Mesendoderm (in vitro differentiated cells): ENCODE measurements around the gene DAPK1.

Experiments
- DNase-seq: peaks from one replicate; pipeline ENCODE4 v3.0.0; 2013
- H2AK5ac ChIP-seq: 2 replicates; pipeline ENCODE4 v1.6.1; 2013; ENCODE audit warnings: low read length, inconsistent platforms
- H2BK120ac ChIP-seq: 2 replicates; pipeline ENCODE4 v1.6.1; 2013; ENCODE audit warnings: low read depth, mild to moderate bottlenecking, low read length, moderate library complexity, mixed read lengths
- H2BK15ac ChIP-seq: replicated peaks from 2 replicates; pipeline ENCODE4 v1.6.1; 2013; ENCODE audit warnings: low read depth, mild to moderate bottlenecking, moderate library complexity
- H2BK5ac ChIP-seq: 2 replicates; pipeline ENCODE4 v1.6.1; 2013; ENCODE audit warnings: low read length, inconsistent platforms
- H3K18ac ChIP-seq: 2 replicates; pipeline ENCODE4 v1.6.1; 2013; ENCODE audit warnings: mild to moderate bottlenecking, low read length, mixed read lengths
- H3K23ac ChIP-seq: one replicate; pipeline ENCODE4 v1.6.1; 2013; ENCODE audit warnings: low read length
- H3K27ac ChIP-seq: 2 replicates; pipeline ENCODE4 v1.5.1; 2013; ENCODE audit warnings: low read depth, mild to moderate bottlenecking, inconsistent platforms, low read length, moderate library complexity
- H3K27me3 ChIP-seq: 2 replicates; pipeline ENCODE4 v1.6.1; 2013; ENCODE audit warnings: low read length, control low read depth, mild to moderate bottlenecking, inconsistent platforms; ENCODE audit not compliant: insufficient read depth, poor library complexity
- H3K36me3 ChIP-seq: 2 replicates; pipeline ENCODE4 v1.6.1; 2013; ENCODE audit warnings: low read length, inconsistent platforms; ENCODE audit not compliant: control insufficient read depth, insufficient read depth
- H3K4ac ChIP-seq: one replicate; pipeline ENCODE4 v1.6.1; 2013; ENCODE audit warnings: low read depth, mild to moderate bottlenecking, low read length, moderate library complexity
- H3K4me1 ChIP-seq: 2 replicates; pipeline ENCODE4 v1.6.1; 2013; ENCODE audit warnings: low read depth, low read length, inconsistent platforms; ENCODE audit not compliant: control insufficient read depth
- H3K4me2 ChIP-seq: 2 replicates; pipeline ENCODE4 v1.6.1; 2013; ENCODE audit warnings: low read length
- H3K4me3 ChIP-seq: 2 replicates; pipeline ENCODE4 v1.5.1; 2013; ENCODE audit warnings: mild to moderate bottlenecking, low read length
- H3K56ac ChIP-seq: one replicate; pipeline ENCODE4 v1.6.1; 2013; ENCODE audit warnings: low read length
- H3K79me1 ChIP-seq: 2 replicates; pipeline ENCODE4 v1.6.1; 2013; ENCODE audit warnings: low read length, inconsistent platforms
- H3K79me2 ChIP-seq: 2 replicates; pipeline ENCODE4 v1.6.1; 2013; ENCODE audit warnings: mild to moderate bottlenecking, low read length; ENCODE audit not compliant: control insufficient read depth, insufficient read depth
- H3K9ac ChIP-seq: 2 replicates; pipeline ENCODE4 v1.6.1; 2013; ENCODE audit warnings: low read length, inconsistent platforms
- H4K5ac ChIP-seq: one replicate; pipeline ENCODE4 v1.6.1; 2013; ENCODE audit warnings: low read length
- H4K8ac ChIP-seq: one replicate; pipeline ENCODE4 v1.6.1; 2013; ENCODE audit warnings: low read depth, mild to moderate bottlenecking, control low read depth, low read length, moderate library complexity
- WGBS: extraction: QIAGEN DNeasy Blood & Tissue Kit; methylation state at CpG from one replicate; pipeline ENCODE4 v1.1.7; 2013; ENCODE audit warnings: low lambda C conversion rate, missing lambda C conversion rate; ENCODE audit not compliant: insufficient coverage; ENCODE audit errors: extremely low coverage; 5-methylcytosine and 5-hydroxymethylcytosine counted together

DAPK1 gene

DNA sequence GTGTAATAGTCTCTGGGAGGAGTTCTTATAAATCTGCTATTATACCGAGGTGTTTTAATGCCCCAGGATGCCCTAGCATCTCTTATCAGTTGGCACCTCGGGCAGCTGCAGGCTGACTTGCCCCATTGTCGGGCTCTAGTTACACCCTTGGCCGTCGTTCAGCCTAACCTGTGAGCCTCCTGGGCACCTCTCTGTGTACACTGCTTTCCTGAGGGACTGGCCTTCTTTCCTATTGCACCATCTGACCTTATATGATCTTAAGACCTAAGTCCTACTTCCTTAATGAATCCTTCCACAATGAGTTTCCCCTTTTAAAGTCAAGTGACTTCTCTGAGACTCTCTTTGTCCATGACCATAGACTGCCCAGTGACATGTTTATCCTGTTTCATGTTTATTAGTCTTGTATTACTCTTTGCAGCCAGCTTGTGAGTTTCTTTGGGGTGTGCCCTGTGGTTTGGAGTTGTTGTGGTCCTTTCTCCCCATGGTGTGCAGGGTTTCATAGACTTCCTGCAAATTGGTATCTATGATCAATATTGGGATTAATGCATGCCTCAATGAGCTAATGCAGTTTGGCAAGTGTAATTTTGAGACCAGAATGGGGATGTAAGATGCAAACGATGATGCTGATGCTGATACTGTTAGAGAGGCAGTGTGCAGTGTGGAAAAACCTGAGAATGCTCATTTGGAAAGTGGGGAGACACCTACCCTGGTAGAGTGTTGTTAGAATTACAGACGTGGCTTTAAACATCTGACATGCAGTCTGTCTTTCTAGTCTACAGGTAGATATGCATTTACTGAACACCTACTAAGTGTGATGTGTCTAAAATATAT is 4.9 kb downstream of the DAPK1 start:
- Histone ChIP-seq H3K4me2 (no peak overlapping the region), H3K56ac (no peak overlapping the region), H2AK5ac (no peak overlapping the region), H2BK5ac (no peak overlapping the region), H3K79me2 (peaks cover 61% of the 10 kb centered on the region), H3K27me3 (no peaks in the 10 kb centered on the region), H4K5ac (no peak overlapping the region), H3K36me3 (peaks cover 5% of the 10 kb centered on the region), H2BK15ac (no peak overlapping the region), H3K79me1 (peaks cover 21% of the 10 kb centered on the region), H3K9ac (no peak overlapping the region), H3K23ac (no peak overlapping the region), H4K8ac (no peak overlapping the region), H3K4ac (no peak overlapping the region), H3K27ac (no peak overlapping the region), H3K4me1 (peaks cover 4% of the 10 kb centered on the region), H3K18ac (no peak overlapping the region), H2BK120ac (no peak overlapping the region), H3K4me3 (no peak overlapping the region)
- WGBS = no CpG with 5 or more reads among the region's 7 CpGs
- no peak for DNase-seq

DNA sequence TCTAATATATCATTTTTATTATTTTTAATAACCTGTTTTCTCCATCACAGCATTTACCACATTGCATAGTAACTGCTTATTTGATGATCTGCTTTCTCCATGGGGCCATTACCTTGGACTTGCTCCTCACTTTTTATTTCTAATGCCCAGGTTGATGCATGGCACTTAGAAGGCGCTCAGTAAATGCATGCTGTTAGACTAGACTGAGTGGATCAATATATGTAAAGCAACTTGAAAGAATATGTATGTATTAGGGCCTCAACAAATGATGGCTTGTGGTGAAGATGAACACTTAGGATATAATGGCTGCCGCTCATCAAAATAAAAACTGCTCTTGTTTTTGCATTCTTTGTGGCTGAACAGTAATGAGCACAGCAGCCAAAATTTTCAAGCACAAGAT is 5.8 kb downstream of the DAPK1 start:
- H3K23ac ChIP-seq = no peak overlapping the region
- no peak overlapping the region for H2AK5ac ChIP-seq
- peaks cover 5% of the 10 kb centered on the region for H3K36me3 ChIP-seq
- H3K4me1 ChIP-seq = peaks cover 4% of the 10 kb centered on the region
- H3K4ac ChIP-seq = no peak overlapping the region
- H3K56ac ChIP-seq = no peak overlapping the region
- no peak overlapping the region for H3K18ac ChIP-seq
- H3K4me3 ChIP-seq = no peak overlapping the region
- H3K27ac ChIP-seq = no peak overlapping the region
- no CpG with 5 or more reads among the region's 2 CpGs for WGBS
- no peak overlapping the region for H3K9ac ChIP-seq
- no peak for DNase-seq
- H3K4me2 ChIP-seq = no peak overlapping the region
- no peak overlapping the region for H2BK15ac ChIP-seq
- no peak overlapping the region for H4K5ac ChIP-seq
- no peak overlapping the region for H4K8ac ChIP-seq
- H3K79me2 ChIP-seq = peaks cover 56% of the 10 kb centered on the region
- H2BK120ac ChIP-seq = no peak overlapping the region
- no peak overlapping the region for H2BK5ac ChIP-seq
- no peaks in the 10 kb centered on the region for H3K27me3 ChIP-seq
- H3K79me1 ChIP-seq = peaks cover 21% of the 10 kb centered on the region

DNA sequence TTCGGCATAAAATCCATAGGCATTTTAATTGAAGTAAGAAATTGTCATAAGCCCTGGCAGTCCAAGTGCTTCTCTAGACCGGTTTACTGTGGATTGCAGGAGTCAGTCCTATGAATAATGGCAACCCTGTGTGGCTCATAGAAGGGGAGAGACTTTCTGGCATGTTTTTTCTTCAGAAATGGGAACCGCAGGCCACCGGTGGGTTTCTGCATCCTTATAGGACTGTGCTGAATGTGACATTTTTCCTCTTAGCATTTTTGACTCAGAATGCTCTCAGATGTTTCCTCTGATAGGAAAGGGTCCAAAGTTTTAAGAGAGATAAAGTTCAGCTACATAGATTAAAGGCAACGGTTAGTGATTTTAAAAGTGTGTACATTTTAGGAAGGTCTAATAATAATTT is 6.3 kb downstream of the DAPK1 start:
- H3K9ac ChIP-seq = no peak overlapping the region
- no peak overlapping the region for H3K18ac ChIP-seq
- no peak overlapping the region for H2BK5ac ChIP-seq
- H2BK120ac ChIP-seq = no peak overlapping the region
- peaks cover 54% of the 10 kb centered on the region for H3K79me2 ChIP-seq
- DNase-seq = no peak
- H4K5ac ChIP-seq = no peak overlapping the region
- no peak overlapping the region for H2AK5ac ChIP-seq
- no peak overlapping the region for H3K4ac ChIP-seq
- H4K8ac ChIP-seq = no peak overlapping the region
- no peaks in the 10 kb centered on the region for H3K27me3 ChIP-seq
- peaks cover 23% of the 10 kb centered on the region for H3K79me1 ChIP-seq
- H3K23ac ChIP-seq = no peak overlapping the region
- H3K4me1 ChIP-seq = peaks cover 4% of the 10 kb centered on the region
- H3K4me2 ChIP-seq = no peak overlapping the region
- H3K36me3 ChIP-seq = peaks cover 5% of the 10 kb centered on the region
- no peak overlapping the region for H3K27ac ChIP-seq
- no peak overlapping the region for H3K4me3 ChIP-seq
- H3K56ac ChIP-seq = no peak overlapping the region
- WGBS = no CpG with 5 or more reads among the region's 5 CpGs
- H2BK15ac ChIP-seq = no peak overlapping the region

DNA sequence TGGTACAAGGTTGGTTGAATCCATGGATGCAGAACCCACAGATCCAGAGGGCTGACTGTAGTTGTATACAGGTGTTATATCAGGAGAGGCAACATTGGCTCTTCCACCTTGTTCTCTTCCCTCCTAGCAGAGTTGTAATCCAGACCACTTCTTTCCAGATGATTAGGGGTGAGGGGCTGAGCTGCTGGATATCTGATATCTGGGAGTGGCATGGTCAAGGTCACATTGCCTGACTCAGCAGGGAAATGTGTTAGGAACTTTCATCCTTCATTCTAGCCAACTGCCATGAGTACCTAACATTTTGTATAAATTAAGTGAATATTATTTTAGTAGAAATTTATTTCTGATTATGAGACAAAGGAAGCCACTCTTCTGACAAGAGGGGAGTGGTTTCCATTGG is 7.3 kb downstream of the DAPK1 start:
- no peak overlapping the region for H3K27ac ChIP-seq
- H3K79me1 ChIP-seq = peaks cover 23% of the 10 kb centered on the region

DNA sequence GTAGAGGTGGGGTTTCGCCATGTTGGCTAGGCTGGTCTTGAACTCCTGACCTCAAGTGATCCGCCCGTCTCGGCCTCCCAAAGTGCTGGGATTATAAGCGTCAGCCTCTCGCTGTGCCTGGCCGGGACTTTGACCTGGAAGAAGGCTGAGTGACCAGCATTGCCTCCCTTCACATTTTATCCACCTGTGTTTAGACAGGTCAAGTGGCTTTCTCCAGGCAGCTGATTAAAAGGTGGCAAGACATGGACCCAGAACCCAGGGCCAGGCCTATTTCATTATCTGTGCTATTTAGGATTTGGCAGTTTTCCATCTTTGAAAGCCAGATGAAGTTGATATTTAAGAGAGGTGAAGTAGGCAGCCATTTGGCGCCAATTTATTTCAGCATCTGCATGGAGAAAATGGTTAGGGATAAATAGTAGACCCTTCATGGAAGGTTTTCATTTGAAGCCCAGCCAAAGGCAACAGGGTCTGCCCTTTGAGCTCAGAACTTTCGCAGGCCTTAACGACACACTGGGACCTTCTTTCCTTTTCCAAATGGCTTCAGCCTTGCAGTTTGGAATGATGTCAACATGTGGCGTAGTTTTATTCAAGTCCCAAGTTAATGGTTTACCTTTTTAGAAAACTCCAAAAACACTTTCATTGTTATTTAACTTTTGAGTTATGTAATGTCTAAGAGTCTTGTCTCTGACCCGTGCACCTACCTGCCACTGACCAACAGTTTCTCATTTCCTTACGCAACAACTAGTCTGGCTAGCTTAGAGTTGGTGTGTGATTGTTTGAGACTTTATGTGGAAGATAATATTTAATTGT is 8.4 kb downstream of the DAPK1 start:
- no peak overlapping the region for H4K5ac ChIP-seq
- peaks cover 2% of the 10 kb centered on the region for H3K4me1 ChIP-seq
- no peak overlapping the region for H3K4ac ChIP-seq
- DNase-seq = no peak
- no peak overlapping the region for H3K18ac ChIP-seq
- H2BK15ac ChIP-seq = no peak overlapping the region
- H3K79me2 ChIP-seq = peaks cover 50% of the 10 kb centered on the region
- no peak overlapping the region for H2BK120ac ChIP-seq
- H3K4me3 ChIP-seq = no peak overlapping the region
- H3K9ac ChIP-seq = no peak overlapping the region
- no peak overlapping the region for H2BK5ac ChIP-seq
- H3K27me3 ChIP-seq = no peaks in the 10 kb centered on the region
- peaks cover 5% of the 10 kb centered on the region for H3K36me3 ChIP-seq
- no CpG with 5 or more reads among the region's 13 CpGs for WGBS
- no peak overlapping the region for H3K23ac ChIP-seq
- H4K8ac ChIP-seq = no peak overlapping the region
- no peak overlapping the region for H3K56ac ChIP-seq
- H3K27ac ChIP-seq = no peak overlapping the region
- H3K79me1 ChIP-seq = peaks cover 29% of the 10 kb centered on the region
- H2AK5ac ChIP-seq = no peak overlapping the region
- H3K4me2 ChIP-seq = no peak overlapping the region

More for the DNA sequence above, 7.3 kb downstream of the DAPK1 start:
- no peak overlapping the region for H3K9ac ChIP-seq
- H3K79me2 ChIP-seq = peaks cover 49% of the 10 kb centered on the region
- H4K5ac ChIP-seq = no peak overlapping the region
- H2AK5ac ChIP-seq = no peak overlapping the region
- H3K4me1 ChIP-seq = peaks cover 4% of the 10 kb centered on the region
- peaks cover 5% of the 10 kb centered on the region for H3K36me3 ChIP-seq
- no peak overlapping the region for H3K56ac ChIP-seq
- H3K4me2 ChIP-seq = no peak overlapping the region
- no peak overlapping the region for H2BK15ac ChIP-seq
- H3K18ac ChIP-seq = no peak overlapping the region
- no peak overlapping the region for H3K23ac ChIP-seq
- no peak overlapping the region for H4K8ac ChIP-seq
- H2BK120ac ChIP-seq = no peak overlapping the region
- H3K4me3 ChIP-seq = no peak overlapping the region
- no peaks in the 10 kb centered on the region for H3K27me3 ChIP-seq
- no peak overlapping the region for H3K4ac ChIP-seq
- no peak overlapping the region for H2BK5ac ChIP-seq
- no peak for DNase-seq
